C4-2B (cell line): ENCODE results near the gene SMIM29.
"Not testable (repeated sequence)": the region's sequence is repeated elsewhere in the genome, so short reads cannot be mapped to it uniquely, and the experiment has no call there.

Experiments used
- H3K27ac ChIP-seq: fragments of 450-650 bp; 2 replicates; pipeline ENCODE4 v1.5.1; 2017
- CTCF ChIP-seq: fragments of 450-650 bp; conservative IDR thresholded peaks from 2 replicates; pipeline ENCODE4 v1.5.1; 2017; ENCODE audit warnings: mild to moderate bottlenecking
- ZFX ChIP-seq: fragments of 450-650 bp; IDR thresholded peaks from 2 replicates; pipeline ENCODE4 v1.6.1; 2017

The SMIM29 gene

GRCh38 chr6:34276191-34276590, 27.4 kb upstream of the SMIM29 start:
- TF ChIP-seq CTCF (no peak), ZFX (no peak)
- no peak overlapping the region for H3K27ac ChIP-seq

- no peak overlapping the region for H3K27ac ChIP-seq
- TF ChIP-seq CTCF (no peak), ZFX (no peak)
Measured at GRCh38 chr6:34275128-34275804, 26.5 kb upstream of the SMIM29 start.

- no peak for TF ChIP-seq CTCF
- no peak for TF ChIP-seq ZFX
- no peak overlapping the region for H3K27ac ChIP-seq
Measured at GRCh38 chr6:34274129-34274528, 25.3 kb upstream of the SMIM29 start.

DNA sequence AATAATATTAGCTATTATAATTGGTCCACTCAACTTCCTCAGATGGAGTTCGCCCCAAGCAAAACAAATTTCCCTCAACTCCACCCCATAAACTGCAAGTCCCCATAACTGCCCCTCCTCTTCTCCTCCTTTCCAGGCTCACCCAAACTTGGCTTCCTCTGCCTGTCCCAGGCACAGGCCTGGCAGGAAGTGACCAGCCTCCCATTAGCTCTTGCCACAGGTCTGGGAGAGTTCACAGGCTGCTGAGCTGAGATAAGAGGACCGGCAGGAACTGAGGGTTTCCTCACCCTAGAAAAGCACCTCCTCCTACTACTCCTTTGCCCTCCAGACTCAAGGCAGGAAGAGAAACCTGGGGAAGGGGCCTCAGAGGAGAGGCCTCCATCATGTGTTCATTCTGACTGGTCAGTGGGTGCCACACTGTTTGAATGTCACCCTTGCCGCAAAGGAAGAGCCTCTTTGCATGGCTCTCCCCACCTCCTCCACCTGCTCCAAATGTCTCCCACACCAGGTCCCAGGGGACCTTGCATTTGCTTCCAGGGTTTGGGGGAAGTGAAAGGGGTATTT, 24.5 kb upstream of the SMIM29 start:
- H3K27ac ChIP-seq, result no peak overlapping the region
- TF ChIP-seq ZFX (no peak), CTCF (no peak)

- TF ChIP-seq CTCF (no peak), ZFX (no peak)
- no peak overlapping the region for H3K27ac ChIP-seq
Measured at GRCh38 chr6:34272013-34272926, 23.5 kb upstream of the SMIM29 start.

DNA sequence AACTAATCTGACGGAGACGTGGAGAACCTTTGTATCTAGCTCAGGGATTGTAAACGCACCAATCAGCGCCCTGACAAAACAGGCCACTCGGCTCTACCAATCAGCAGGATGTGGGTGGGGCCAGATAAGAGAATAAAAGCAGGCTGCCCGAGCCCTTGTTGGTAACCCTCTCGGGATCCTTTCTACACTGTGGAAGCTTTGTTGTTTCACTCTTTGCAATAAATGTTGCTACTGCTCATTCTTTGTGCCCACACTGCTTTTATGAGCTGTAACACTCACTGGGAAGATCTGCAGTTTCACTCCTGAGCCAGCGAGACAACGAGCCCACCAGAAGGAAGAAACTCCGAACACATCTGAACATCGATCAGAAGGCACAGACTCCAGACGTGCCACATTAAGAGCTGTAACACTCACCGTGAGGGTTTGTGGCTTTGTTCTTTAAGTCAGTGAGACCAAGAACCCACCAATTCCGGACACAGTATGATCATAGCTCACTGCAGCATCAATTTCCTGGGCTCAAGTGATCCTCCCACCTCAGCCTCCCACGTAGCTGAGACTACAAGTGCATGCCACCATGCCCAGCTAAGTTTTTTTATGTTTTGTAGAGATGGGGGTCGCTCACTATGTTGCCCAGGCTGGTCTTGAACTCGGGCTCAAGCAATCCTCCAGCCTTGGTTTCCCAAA, 21.0 kb upstream of the SMIM29 start:
- H3K27ac ChIP-seq, result not testable (repeated sequence)

GRCh38 chr6:34269132-34269531, 20.3 kb upstream of the SMIM29 start:
- H3K27ac ChIP-seq, result not testable (repeated sequence)

GRCh38 chr6:34267746-34268145, 18.9 kb upstream of the SMIM29 start:
- no peak overlapping the region for H3K27ac ChIP-seq
- TF ChIP-seq CTCF (no peak), ZFX (no peak)

DNA sequence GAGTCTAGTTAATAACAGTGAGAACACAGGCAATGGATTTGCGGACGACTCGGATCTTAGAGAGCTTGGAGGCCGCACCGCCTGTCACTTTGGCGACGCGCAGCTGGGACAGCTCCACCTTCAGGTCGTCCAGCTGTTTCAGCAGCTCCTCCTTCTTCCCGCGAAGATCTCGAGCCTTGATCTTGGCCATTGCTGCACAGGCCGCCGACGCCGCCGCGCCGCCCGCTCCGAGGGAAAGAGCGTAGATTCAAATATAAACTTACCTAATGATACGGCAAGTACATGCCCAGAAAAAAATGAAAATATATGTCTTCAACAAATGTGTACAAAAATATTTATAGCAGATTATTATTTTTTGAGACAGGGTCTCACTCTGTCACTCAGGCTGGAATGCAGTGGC, 14.7 kb upstream of the SMIM29 start:
- H3K27ac ChIP-seq, result not testable (repeated sequence)
